HG03139 (cell line): ENCODE measurements around the gene TRNT1.

Experiments used
- ATAC-seq: cut with Tn5 transposase; IDR thresholded peaks from one replicate; pipeline ENCODE4 v1.9.1; 2021; ENCODE audit not compliant: unreplicated experiment

Gene TRNT1

GRCh38 chr3:3177861-3178497, 51.2 kb downstream of the TRNT1 start:
- no peak for ATAC-seq

GRCh38 chr3:3178498-3179328, 52.0 kb downstream of the TRNT1 start:
- no peak for ATAC-seq

GRCh38 chr3:3179407-3180094, 52.8 kb downstream of the TRNT1 start, which contains the start of gene CRBN:
CRBN (minus strand) TSS chr3:3179691; CDS start chr3:3179687, 4 bp downstream.
- ATAC-seq, result peak; percentile 100

- ATAC-seq, result no peak
These were observed 53.7 kb downstream of the TRNT1 start for GRCh38 chr3:3180456-3180855.

- ATAC-seq, result no peak
These were observed 58.1 kb downstream of the TRNT1 start for GRCh38 chr3:3184876-3185275.

GRCh38 chr3:3189102-3189727, 62.5 kb downstream of the TRNT1 start:
- ATAC-seq, result no peak

- ATAC-seq, result no peak
These were observed 63.2 kb downstream of the TRNT1 start for GRCh38 chr3:3189961-3190360.

- no peak for ATAC-seq
These were observed 65.0 kb downstream of the TRNT1 start for GRCh38 chr3:3191675-3192285.

- no peak for ATAC-seq
These were observed 65.5 kb downstream of the TRNT1 start for GRCh38 chr3:3192286-3192675.

- ATAC-seq, result no peak
These were observed 68.1 kb downstream of the TRNT1 start for GRCh38 chr3:3194861-3195260.

GRCh38 chr3:3196148-3196861, 69.6 kb downstream of the TRNT1 start:
- no peak for ATAC-seq
